Nephron progenitor cell (in vitro differentiated cells): ENCODE measurements around the gene MLKL.
A peak's percentile ranks its signal among the peaks of the same experiment; 100 is the strongest.

Source experiments
- DNase-seq: peaks from one replicate; pipeline ENCODE4 v3.0.0; 2021
- H3K27ac Mint-ChIP-seq: 2 replicates; pipeline ENCODE4 v1.8.0; 2021; ENCODE audit warnings: mild to moderate bottlenecking, moderate library complexity, mixed read lengths
- H3K27me3 Mint-ChIP-seq: 2 replicates; pipeline ENCODE4 v1.8.0; 2021; ENCODE audit warnings: mild to moderate bottlenecking, low read depth, mixed read lengths; ENCODE audit not compliant: poor library complexity
- H3K36me3 Mint-ChIP-seq: 2 replicates; pipeline ENCODE4 v1.8.0; 2021; ENCODE audit warnings: low read depth, mixed read lengths
- H3K4me1 Mint-ChIP-seq: 2 replicates; pipeline ENCODE4 v1.8.0; 2021; ENCODE audit warnings: mixed read lengths
- H3K4me3 Mint-ChIP-seq: 2 replicates; pipeline ENCODE4 v1.8.0; 2021; ENCODE audit warnings: mild to moderate bottlenecking, moderate library complexity, mixed read lengths
- H3K9me3 Mint-ChIP-seq: 2 replicates; pipeline ENCODE4 v1.8.0; 2021; ENCODE audit warnings: mild to moderate bottlenecking, moderate library complexity, mixed read lengths
- TF ChIP-seq, protein P1 (sequence below): fragments of 200-600 bp; sonication (generic); IDR thresholded peaks from 2 replicates; pipeline ENCODE4 v1.5.0; 2021; ENCODE audit warnings: antibody characterized with exemption

MLKL gene

DNA sequence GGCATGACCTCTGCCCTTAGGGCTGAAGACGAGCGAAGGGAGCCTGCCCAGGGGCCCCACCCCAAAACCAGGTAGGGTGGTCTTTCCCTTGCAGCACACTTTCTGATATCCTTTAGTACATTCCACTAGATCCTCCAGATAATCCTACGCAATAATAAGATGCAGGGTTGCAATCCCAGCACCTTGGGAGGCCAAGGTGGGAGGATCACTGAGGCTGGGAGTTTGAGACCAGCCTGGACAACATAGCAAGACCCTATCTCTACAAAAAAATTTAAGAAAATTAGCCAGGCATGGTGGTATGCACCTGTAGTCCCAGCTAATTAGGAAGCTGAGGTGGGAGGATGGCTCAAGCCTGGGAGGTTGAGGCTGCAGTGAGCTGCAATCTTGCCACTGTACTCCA, 34.9 kb upstream of the MLKL start:
- DNase-seq = no peak
- no peak overlapping the region for H3K27ac Mint-ChIP-seq
- no peak overlapping the region for H3K4me3 Mint-ChIP-seq
- TF ChIP-seq, protein P1, sequence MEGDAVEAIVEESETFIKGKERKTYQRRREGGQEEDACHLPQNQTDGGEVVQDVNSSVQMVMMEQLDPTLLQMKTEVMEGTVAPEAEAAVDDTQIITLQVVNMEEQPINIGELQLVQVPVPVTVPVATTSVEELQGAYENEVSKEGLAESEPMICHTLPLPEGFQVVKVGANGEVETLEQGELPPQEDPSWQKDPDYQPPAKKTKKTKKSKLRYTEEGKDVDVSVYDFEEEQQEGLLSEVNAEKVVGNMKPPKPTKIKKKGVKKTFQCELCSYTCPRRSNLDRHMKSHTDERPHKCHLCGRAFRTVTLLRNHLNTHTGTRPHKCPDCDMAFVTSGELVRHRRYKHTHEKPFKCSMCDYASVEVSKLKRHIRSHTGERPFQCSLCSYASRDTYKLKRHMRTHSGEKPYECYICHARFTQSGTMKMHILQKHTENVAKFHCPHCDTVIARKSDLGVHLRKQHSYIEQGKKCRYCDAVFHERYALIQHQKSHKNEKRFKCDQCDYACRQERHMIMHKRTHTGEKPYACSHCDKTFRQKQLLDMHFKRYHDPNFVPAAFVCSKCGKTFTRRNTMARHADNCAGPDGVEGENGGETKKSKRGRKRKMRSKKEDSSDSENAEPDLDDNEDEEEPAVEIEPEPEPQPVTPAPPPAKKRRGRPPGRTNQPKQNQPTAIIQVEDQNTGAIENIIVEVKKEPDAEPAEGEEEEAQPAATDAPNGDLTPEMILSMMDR = no peak
- H3K36me3 Mint-ChIP-seq = no peaks in the 10 kb centered on the region
- peaks cover 8% of the 10 kb centered on the region for H3K27me3 Mint-ChIP-seq
- peaks cover 49% of the 10 kb centered on the region for H3K4me1 Mint-ChIP-seq
- no peaks in the 10 kb centered on the region for H3K9me3 Mint-ChIP-seq

DNA sequence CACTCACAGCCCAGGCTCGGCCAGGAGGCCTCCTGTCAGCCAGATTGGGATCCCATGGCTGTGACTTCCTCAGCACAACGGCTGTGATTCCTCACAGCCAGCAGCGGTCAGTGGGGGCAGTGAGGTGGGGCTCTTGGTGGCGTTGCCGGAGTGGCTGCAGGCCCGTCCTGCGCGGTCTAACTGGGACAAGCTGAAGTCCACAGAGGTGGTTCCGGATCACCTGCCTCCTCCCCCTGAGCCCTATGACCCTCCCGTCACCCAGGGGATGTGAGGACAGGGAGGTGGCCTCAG, 34.4 kb upstream of the MLKL start:
- H3K4me3 Mint-ChIP-seq = no peak overlapping the region
- no peaks in the 10 kb centered on the region for H3K9me3 Mint-ChIP-seq
- peak overlapping the region; percentile 30 for H3K27ac Mint-ChIP-seq
- TF ChIP-seq, protein P1 = no peak
- H3K36me3 Mint-ChIP-seq = no peaks in the 10 kb centered on the region
- no peak for DNase-seq
- H3K27me3 Mint-ChIP-seq = peaks cover 10% of the 10 kb centered on the region
- peaks cover 54% of the 10 kb centered on the region for H3K4me1 Mint-ChIP-seq

DNA sequence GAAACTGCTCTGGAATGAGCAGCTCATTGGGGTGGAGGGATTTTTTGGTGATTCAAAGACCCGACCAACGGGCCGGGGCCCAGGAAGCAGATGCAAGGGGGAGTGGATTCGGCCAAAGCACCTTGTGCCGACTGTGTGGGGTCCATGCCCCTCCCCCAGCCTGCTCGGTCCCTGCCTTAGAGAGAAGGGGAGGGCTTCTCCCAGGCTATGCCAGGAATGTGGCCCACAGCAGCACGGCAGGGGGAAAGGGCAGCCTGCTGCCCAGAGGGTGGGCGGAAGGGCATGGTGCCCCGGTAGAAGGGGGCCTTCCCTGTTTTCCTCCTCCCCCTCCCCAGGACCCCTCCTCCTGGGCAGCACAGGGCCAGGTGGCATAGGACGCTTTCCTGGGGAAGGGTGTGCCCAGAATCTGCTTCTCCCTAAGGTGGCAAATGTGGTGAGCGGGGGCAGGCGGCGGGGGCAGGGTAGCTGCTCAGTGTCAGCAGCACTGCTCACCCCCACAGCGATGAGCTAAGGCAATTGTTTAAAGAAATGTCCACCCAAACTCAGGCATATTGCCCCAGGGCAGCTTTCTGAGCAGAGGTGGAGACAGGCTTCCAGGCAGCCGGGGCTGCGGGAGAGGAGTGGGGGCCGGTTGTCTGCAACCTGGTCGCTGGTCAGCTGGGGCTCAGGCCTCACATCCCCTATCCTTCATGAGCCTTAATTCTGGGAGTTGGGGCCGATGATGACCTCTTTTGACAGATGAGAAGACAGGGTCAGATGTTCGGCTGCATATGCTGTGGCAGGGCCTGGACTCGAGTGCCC, 33.9 kb upstream of the MLKL start:
- no peaks in the 10 kb centered on the region for H3K36me3 Mint-ChIP-seq
- peaks cover 10% of the 10 kb centered on the region for H3K27me3 Mint-ChIP-seq
- H3K27ac Mint-ChIP-seq = no peak overlapping the region
- peak; percentile 52 for DNase-seq
- H3K9me3 Mint-ChIP-seq = no peaks in the 10 kb centered on the region
- no peak overlapping the region for H3K4me3 Mint-ChIP-seq
- TF ChIP-seq, protein P1 = no peak
- H3K4me1 Mint-ChIP-seq = peaks cover 54% of the 10 kb centered on the region

DNA sequence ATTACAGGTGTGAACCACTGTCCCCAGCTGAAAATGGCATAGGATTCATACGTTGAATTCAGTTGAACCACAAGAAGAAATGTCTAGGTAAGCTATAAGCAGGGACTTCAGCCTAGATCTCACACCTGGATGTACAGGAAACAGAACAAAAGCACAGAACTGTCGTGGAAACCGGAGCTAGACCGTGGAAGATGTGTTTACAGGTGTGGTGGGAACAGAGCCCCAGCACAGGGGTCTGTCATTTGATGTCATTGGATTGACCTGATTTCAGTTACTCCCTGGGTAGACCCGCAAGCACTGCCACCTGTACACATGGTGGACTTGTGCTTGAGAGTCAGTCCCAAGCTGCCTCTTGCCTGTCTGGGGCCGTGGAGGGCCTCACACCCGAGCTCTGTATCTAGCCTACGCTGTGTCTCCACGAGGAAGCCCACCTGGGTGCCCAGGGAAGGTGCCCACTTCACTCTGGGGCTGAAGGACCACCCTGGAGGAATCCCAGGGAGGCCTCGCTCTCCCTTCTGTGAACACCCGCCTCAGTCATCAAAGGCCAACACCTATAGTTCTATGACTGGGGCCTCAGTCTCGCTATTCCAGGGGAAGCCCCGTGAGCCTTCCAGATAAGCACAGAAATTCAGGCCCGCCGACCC, 32.2 kb upstream of the MLKL start:
- TF ChIP-seq, protein P1 = no peak
- Mint-ChIP-seq H3K36me3 (no peaks in the 10 kb centered on the region), H3K9me3 (no peaks in the 10 kb centered on the region), H3K27me3 (peaks cover 10% of the 10 kb centered on the region), H3K27ac (no peak overlapping the region), H3K4me3 (no peak overlapping the region), H3K4me1 (peaks cover 38% of the 10 kb centered on the region)
- no peak for DNase-seq

DNA sequence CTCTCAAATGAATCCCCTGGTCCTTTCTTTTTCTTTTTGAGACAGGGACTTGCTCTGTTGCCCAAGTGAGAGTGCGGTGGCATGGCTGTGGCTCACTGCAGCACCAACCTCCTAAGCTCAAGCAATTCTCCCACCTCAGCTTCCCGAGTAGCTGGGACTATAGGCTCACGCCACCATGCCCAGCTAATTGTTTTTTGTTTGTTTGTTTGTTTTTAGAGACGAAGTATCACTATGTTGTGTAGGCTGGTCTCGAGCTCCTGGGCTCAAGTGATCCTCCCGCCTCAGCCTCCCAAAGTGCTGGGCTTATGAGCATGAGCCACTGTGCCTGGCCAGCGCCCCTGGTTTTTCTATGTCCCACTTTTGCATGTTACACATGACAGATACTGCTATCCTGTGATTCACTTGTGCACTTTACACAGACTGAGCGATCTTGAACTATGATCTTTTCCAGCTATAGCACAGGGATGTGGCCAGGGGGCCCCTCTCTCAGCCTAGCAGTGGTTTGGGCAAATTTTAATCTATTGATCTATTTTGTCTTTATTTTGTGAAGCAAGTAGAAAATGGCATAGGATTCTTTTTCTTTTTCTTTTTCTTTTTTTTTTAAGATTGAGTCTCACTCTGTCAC, 31.3 kb upstream of the MLKL start:
- peaks cover 10% of the 10 kb centered on the region for H3K27me3 Mint-ChIP-seq
- no peak overlapping the region for H3K27ac Mint-ChIP-seq
- H3K4me3 Mint-ChIP-seq = no peak overlapping the region
- H3K4me1 Mint-ChIP-seq = peaks cover 31% of the 10 kb centered on the region
- no peak for DNase-seq
- H3K36me3 Mint-ChIP-seq = no peaks in the 10 kb centered on the region
- H3K9me3 Mint-ChIP-seq = peaks cover under 1% of the 10 kb centered on the region
- TF ChIP-seq, protein P1 = no peak
